H1 (cell line): ENCODE results near the gene SPPL2B. TPM values are rescaled to one million over a fixed set of nuclear protein-coding genes. Genes with fewer than 3 reads are reported as not detected.

Experiments
- CTCF ChIA-PET: fragments of 300-600 bp; sonication (Branson Sonifier 250); formaldehyde crosslinking; loops from one replicate; lab custom pipeline; 2021; ENCODE audit not compliant: partially characterized antibody; lab: Charles Lee
- POLR2A ChIA-PET: fragments of 300-600 bp; sonication (Branson Sonifier 250); formaldehyde crosslinking; loops from one replicate; lab custom pipeline; 2021; ENCODE audit warnings: inconsistent platforms; ENCODE audit not compliant: partially characterized antibody; lab: Charles Lee
- DNase-seq, 2 experiments: peaks; one replicate each; pipeline versions ENCODE4 v3.0.0 to v3.0.0-alpha.2; 2010 to 2022; ENCODE audit warnings: low spot score in 2 of 2, low read depth in 1 of 2, mixed read lengths in 1 of 2
- FAIRE-seq: peaks from 2 replicates; lab custom pipeline; 2011; peaks lifted over from hg19 to GRCh38; lab: Jason Lieb, UNC
- H2AFZ ChIP-seq: 2 replicates; pipeline ENCODE4 v1.8.1; 2012; ENCODE audit warnings: low read length, inconsistent platforms
- H2AK5ac ChIP-seq: 2 replicates; pipeline ENCODE4 v1.6.1; 2013; ENCODE audit warnings: low read depth, low read length
- H2BK120ac ChIP-seq: replicated peaks from 2 replicates; pipeline ENCODE3; 2013; ENCODE audit warnings: low read depth, low read length, inconsistent platforms
- H2BK12ac ChIP-seq: 2 replicates; pipeline ENCODE4 v1.6.1; 2013; ENCODE audit warnings: low read depth, low read length
- H2BK15ac ChIP-seq: 2 replicates; pipeline ENCODE4 v1.6.1; 2013; ENCODE audit warnings: low read length
- H2BK20ac ChIP-seq: 2 replicates; pipeline ENCODE4 v1.6.1; 2013; ENCODE audit warnings: low read length
- H2BK5ac ChIP-seq: 2 replicates; pipeline ENCODE4 v1.6.1; 2013; ENCODE audit warnings: low read depth, low read length
- H3K14ac ChIP-seq: 2 replicates; pipeline ENCODE4 v1.6.1; 2013; ENCODE audit warnings: inconsistent platforms; ENCODE audit not compliant: insufficient read length
- H3K18ac ChIP-seq: 2 replicates; pipeline ENCODE4 v1.6.1; 2013; ENCODE audit warnings: low read length; ENCODE audit errors: extremely low read depth
- H3K23ac ChIP-seq: 2 replicates; pipeline ENCODE4 v1.6.1; 2013; ENCODE audit warnings: inconsistent platforms; ENCODE audit not compliant: insufficient read length
- H3K23me2 ChIP-seq: 2 replicates; pipeline ENCODE4 v1.6.1; 2013; ENCODE audit warnings: low read depth, low read length
- H3K27ac ChIP-seq: 2 replicates; pipeline ENCODE4 v1.6.1; 2011; ENCODE audit warnings: low read depth, low read length, inconsistent platforms
- H3K27me3 ChIP-seq, 4 experiments: replicated peaks in 1 of 4; 1 replicate in 1 of 4; 2 replicates in 3 of 4; pipeline versions ENCODE4 v1.6.1 to v1.8.1; 2011 to 2013; ENCODE audit warnings: low read length in 3 of 4, mild to moderate bottlenecking in 3 of 4, inconsistent platforms in 2 of 4, mixed read lengths in 2 of 4, moderate library complexity in 1 of 4; ENCODE audit not compliant: control insufficient read depth in 3 of 4, insufficient read depth in 3 of 4; ENCODE audit errors: extremely low read depth in 1 of 4
- H3K36me3 ChIP-seq, 4 experiments: 2 replicates each; pipeline versions ENCODE4 v1.6.1 to v1.8.1; 2011 to 2013; ENCODE audit warnings: mild to moderate bottlenecking in 4 of 4, low read length in 3 of 4, moderate library complexity in 2 of 4, control low read depth in 1 of 4, inconsistent platforms in 1 of 4; ENCODE audit not compliant: insufficient read depth in 4 of 4, control insufficient read depth in 2 of 4
- H3K4ac ChIP-seq: replicated peaks from 2 replicates; pipeline ENCODE3; 2013; ENCODE audit warnings: low read length, low read depth, mixed read lengths, inconsistent platforms; ENCODE audit not compliant: insufficient read length
- H3K4me1 ChIP-seq, 4 experiments: replicated peaks in 1 of 4; 1 replicate in 1 of 4; 2 replicates in 3 of 4; pipeline versions ENCODE4 v1.6.1 to v1.8.1; 2011 to 2013; ENCODE audit warnings: low read length in 3 of 4, inconsistent platforms in 2 of 4, mixed read lengths in 1 of 4; ENCODE audit not compliant: insufficient read depth in 4 of 4, control insufficient read depth in 3 of 4
- H3K4me2 ChIP-seq, 2 experiments: 2 replicates each; pipeline versions ENCODE4 v1.6.1 to v1.8.1; 2011 to 2013; ENCODE audit warnings: low read depth in 2 of 2, low read length in 2 of 2, control low read depth in 1 of 2, inconsistent platforms in 1 of 2, mild to moderate bottlenecking in 1 of 2; ENCODE audit not compliant: insufficient read depth in 1 of 2
- H3K4me3 ChIP-seq, 4 experiments: fragments of 200-600, 300-600 bp in 1 of 4; sonication (generic), shearing (Covaris generic), sonication (Bioruptor Twin) in 1 of 4; 2 replicates each; pipeline versions ENCODE4 v1.5.1 to v1.8.1; 2011 to 2016; ENCODE audit warnings: low read length in 4 of 4, low read depth in 3 of 4, control low read depth in 2 of 4, inconsistent platforms in 2 of 4, mild to moderate bottlenecking in 2 of 4, mixed read lengths in 1 of 4, moderate library complexity in 1 of 4; ENCODE audit not compliant: insufficient read depth in 2 of 4; ENCODE audit errors: extremely low read depth in 1 of 4
- H3K56ac ChIP-seq: replicated peaks from 2 replicates; pipeline ENCODE3; 2013; ENCODE audit warnings: low read depth, mild to moderate bottlenecking, mixed read lengths, low read length, inconsistent platforms; ENCODE audit not compliant: insufficient read length
- H3K79me1 ChIP-seq: 2 replicates; pipeline ENCODE4 v1.6.1; 2013; ENCODE audit warnings: low read depth, low read length, control low read depth
- H3K79me2 ChIP-seq, 2 experiments: 2 replicates each; pipeline versions ENCODE4 v1.6.1 to v1.8.1; 2012 to 2013; ENCODE audit warnings: low read length in 2 of 2, mild to moderate bottlenecking in 2 of 2, inconsistent platforms in 1 of 2; ENCODE audit not compliant: insufficient read depth in 2 of 2, control insufficient read depth in 1 of 2
- H3K9ac ChIP-seq, 4 experiments: replicated peaks in 1 of 4; 1 replicate in 1 of 4; 2 replicates in 3 of 4; pipeline versions ENCODE4 v1.6.1 to v1.8.1; 2011 to 2013; ENCODE audit warnings: low read depth in 3 of 4, low read length in 3 of 4, control low read depth in 2 of 4, mild to moderate bottlenecking in 2 of 4, moderate library complexity in 2 of 4, inconsistent platforms in 1 of 4; ENCODE audit errors: extremely low read depth in 1 of 4
- H3K9me3 ChIP-seq, 2 experiments: 2 replicates each; pipeline versions ENCODE4 v1.6.1 to v1.8.1; 2012 to 2013; ENCODE audit warnings: mild to moderate bottlenecking in 2 of 2, moderate library complexity in 2 of 2, control low read depth in 1 of 2, inconsistent platforms in 1 of 2, low read depth in 1 of 2, low read length in 1 of 2, mixed read lengths in 1 of 2; ENCODE audit not compliant: insufficient read depth in 2 of 2
- H4K20me1 ChIP-seq, 2 experiments: replicated peaks in 1 of 2; 2 replicates each; pipeline versions ENCODE3 to v1.8.1; 2011 to 2013; ENCODE audit warnings: inconsistent platforms in 2 of 2, low read length in 2 of 2, mild to moderate bottlenecking in 1 of 2; ENCODE audit not compliant: insufficient read depth in 2 of 2, control insufficient read depth in 1 of 2
- H4K5ac ChIP-seq: 2 replicates; pipeline ENCODE4 v1.6.1; 2013; ENCODE audit warnings: low read length, low read depth, mixed read lengths, inconsistent platforms; ENCODE audit not compliant: insufficient read length
- H4K8ac ChIP-seq: 2 replicates; pipeline ENCODE4 v1.8.0; 2013; ENCODE audit warnings: mild to moderate bottlenecking, moderate library complexity, low read length, inconsistent platforms; ENCODE audit not compliant: insufficient read depth; ENCODE audit errors: extremely low read depth
- H4K91ac ChIP-seq: replicated peaks from 2 replicates; pipeline ENCODE3; 2013; ENCODE audit warnings: low read length, mixed read lengths, inconsistent platforms; ENCODE audit not compliant: insufficient read length
- KDM5A ChIP-seq: fragments of 200-600 bp; IDR thresholded peaks from 2 replicates; pipeline ENCODE4 v1.7.1; 2012; ENCODE audit warnings: mild to moderate bottlenecking, low read length, inconsistent platforms, mixed read lengths
- SIX5 ChIP-seq: IDR thresholded peaks from 2 replicates; pipeline ENCODE4 v1.6.1; 2011; ENCODE audit warnings: mild to moderate bottlenecking, low read depth, low read length
- WGBS, 2 experiments: shearing (Covaris generic) in 1 of 2; methylation state at CpG; one replicate each; pipeline versions ENCODE4 v1.1.6 to v1.1.7; 2013 to 2015; ENCODE audit warnings: low lambda C conversion rate in 2 of 2, mixed read lengths in 2 of 2, inconsistent platforms in 1 of 2, low coverage in 1 of 2, missing lambda C conversion rate in 1 of 2; ENCODE audit not compliant: insufficient replicate concordance in 2 of 2, insufficient coverage in 1 of 2, insufficient read length in 1 of 2; ENCODE audit errors: extremely low coverage in 1 of 2, missing lambda C conversion rate in 1 of 2; 5-methylcytosine and 5-hydroxymethylcytosine counted together
- polyA plus RNA-seq, 7 experiments: library from polyadenylated mRNA; depleted of rRNA in 3 of 7; stranded (reverse) in 5 of 7; unstranded in 2 of 7; fragments of >200 nt in 5 of 7; fragments of 200-250 nt in 2 of 7; gene quantifications; 1 replicate in 5 of 7; 2 replicates in 1 of 7; 4 replicates in 1 of 7; pipeline versions ENCODE4 v1.2.1 to v1.2.3, GENCODE V29; 2011 to 2013; ENCODE audit warnings: missing spikeins in 2 of 7, mixed read lengths in 2 of 7
- total RNA-seq: library from RNA; stranded (reverse); fragmentation: NEBNext Ultra II Directional; extraction: Animal tissue kit (Norgen Biotek cat#: 25700); gene quantifications from 2 replicates; pipeline ENCODE4 v1.2.1, GENCODE V29; 2021

The SPPL2B gene
- total and polyA plus RNA-seq, 2 of the 8 experiments (the other 6 are each of a cell fraction or from before 2014, with no cell fraction given) = 34.8 to 55.7 TPM

DNA sequence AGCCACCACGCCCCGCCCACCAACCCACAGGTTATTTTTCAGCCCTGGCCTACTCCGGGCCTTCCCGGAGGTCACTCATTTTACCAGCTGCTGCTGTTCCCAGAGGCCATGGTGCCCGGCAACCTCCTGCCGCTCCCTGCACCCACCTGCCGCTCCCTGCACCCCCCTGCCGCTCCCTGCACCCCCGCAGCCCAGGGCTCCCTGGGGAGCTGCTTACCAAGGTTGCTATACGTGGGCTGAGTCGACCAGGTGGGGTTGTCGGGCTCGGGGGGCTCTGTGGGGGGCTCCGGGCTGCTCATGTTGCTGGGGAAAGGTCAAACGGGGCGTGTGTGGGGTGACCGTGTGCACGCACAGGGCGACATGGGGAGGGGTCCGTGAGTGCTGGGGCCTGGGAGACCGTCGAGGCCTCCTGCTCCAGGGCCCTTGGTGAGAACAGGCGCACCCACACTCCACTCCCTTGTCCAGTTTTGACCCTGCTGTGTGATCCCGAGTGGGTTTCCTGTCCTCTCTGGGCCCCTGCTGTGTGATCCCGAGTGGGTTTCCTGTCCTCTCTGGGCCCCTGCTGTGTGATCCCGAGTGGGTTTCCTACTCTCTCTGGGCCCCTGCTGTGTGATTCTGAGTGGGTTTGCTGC lies 47.7 kb upstream of the SPPL2B start:
- Histone ChIP-seq H3K18ac (no peak overlapping the region), H3K36me3 (no peaks in the 10 kb centered on the region), H3K23ac (no peak overlapping the region), H4K8ac (no peak overlapping the region), H2BK20ac (no peak overlapping the region), H3K4ac (no peak overlapping the region), H2AK5ac (no peak overlapping the region), H2BK15ac (no peak overlapping the region), H2BK120ac (no peak overlapping the region), H3K4me2 (no peak overlapping the region; a peak in 1 of 4 replicates), H3K23me2 (peaks cover 5% of the 10 kb centered on the region; the same call in 1 of the 2 replicates), H3K4me3 (no peak overlapping the region), H2BK5ac (no peak overlapping the region), H3K27ac (no peak overlapping the region), H3K27me3 (peaks cover 0 to 17% (median 14%) of the 10 kb centered on the region in 4 experiments; a peak in 6 of 7 replicates), H3K4me1 (peaks cover 0 to 5% (median 0%) of the 10 kb centered on the region in 4 experiments; a peak in 2 of 7 replicates), H2AFZ (no peak overlapping the region), H2BK12ac (no peak overlapping the region), H3K79me2 (no peaks in the 10 kb centered on the region), H3K56ac (no peak overlapping the region), H4K20me1 (peaks cover 0 to 4% of the 10 kb centered on the region in 2 experiments), H3K14ac (no peak overlapping the region), H4K5ac (no peak overlapping the region), H3K79me1 (no peaks in the 10 kb centered on the region), H4K91ac (no peak overlapping the region), H3K9ac (no peak overlapping the region), H3K9me3 (no peaks in the 10 kb centered on the region)
- POLR2A ChIA-PET = interaction anchor here (0.7 to 23.4 kb wide), 3 partner anchors 10 to 26 kb away, joined by 3 to 330 read pairs (median 14); partner anchors contain the start of genes AMH and JSRP1
- DNase-seq (no peak), FAIRE-seq (no peak)
- no peak for TF ChIP-seq SIX5
- TF ChIP-seq KDM5A = no peak
- CTCF ChIA-PET = interaction anchor here (1.6 kb wide), 1 partner anchor 35 kb away, joined by 10 read pairs; no protein-coding TSS in a partner anchor
- WGBS, 2 experiments = 88% methylated on average over 19 of the region's 26 CpGs; no CpG with 5 or more reads in 1 of the 2 experiments
